GM18526 (cell line): ENCODE data around the gene TMEM238.

Experiments used
- POLR2A ChIP-seq: IDR thresholded peaks from 3 replicates; pipeline ENCODE4 v1.6.1; 2011; ENCODE audit not compliant: insufficient read length; ENCODE audit errors: extremely low read depth

Gene TMEM238

GRCh38 chr19:55353803-55354697, 30.0 kb downstream of the TMEM238 start:
- no peak for TF ChIP-seq POLR2A

DNA sequence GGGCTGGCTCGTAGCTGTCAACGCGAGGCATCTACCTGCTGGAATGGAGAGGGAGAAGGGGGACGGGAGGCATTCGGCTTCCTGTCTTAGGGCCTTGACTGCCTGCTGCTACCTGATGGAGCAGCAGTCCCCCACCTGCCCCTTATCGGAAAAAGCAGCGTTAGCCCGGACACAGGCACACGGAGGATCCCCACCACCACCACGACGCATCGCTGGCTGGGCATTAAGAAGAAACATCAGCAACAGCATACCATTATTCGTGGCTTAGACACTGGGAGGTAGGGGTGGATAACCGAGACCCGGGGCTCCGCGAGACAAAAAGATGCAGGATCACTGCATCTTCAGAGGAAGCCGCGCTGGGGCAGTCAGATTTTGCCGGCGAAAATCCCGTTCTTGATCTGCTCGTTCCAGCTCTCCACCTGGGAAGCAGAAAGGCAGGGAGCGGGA, 30.7 kb downstream of the TMEM238 start:
- no peak for TF ChIP-seq POLR2A

DNA sequence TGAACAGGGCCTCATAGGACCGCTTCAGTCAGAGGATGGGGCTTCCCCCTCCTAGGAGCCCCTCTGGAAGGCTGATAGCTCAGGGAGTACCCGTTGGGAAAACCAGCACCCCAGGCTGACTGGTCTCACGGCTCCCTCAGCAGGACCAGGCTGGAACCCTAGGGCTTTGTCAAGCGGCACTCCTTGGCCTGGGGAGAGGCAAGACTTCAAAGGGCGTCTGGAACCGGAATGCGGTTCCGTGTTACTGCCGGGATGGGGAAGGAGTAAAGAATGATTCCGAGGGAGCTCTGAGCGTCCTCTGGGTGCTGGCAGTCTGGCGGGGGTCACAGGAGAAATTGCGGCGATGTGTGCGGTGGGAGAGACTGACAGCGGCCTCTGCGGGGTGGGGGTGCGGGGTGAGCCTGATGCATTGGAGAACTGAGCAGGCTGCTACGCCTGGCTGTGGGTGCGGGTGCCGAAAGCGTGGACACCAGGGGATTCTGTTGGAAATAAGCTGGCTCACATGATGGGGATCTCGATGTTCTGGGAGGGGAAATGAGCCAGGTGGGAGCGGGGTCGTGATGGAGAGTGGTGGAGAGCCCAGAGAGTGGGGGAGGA, 31.4 kb downstream of the TMEM238 start:
- no peak for TF ChIP-seq POLR2A

GRCh38 chr19:55352040-55352439, 32.1 kb downstream of the TMEM238 start:
- TF ChIP-seq POLR2A: no peak

DNA sequence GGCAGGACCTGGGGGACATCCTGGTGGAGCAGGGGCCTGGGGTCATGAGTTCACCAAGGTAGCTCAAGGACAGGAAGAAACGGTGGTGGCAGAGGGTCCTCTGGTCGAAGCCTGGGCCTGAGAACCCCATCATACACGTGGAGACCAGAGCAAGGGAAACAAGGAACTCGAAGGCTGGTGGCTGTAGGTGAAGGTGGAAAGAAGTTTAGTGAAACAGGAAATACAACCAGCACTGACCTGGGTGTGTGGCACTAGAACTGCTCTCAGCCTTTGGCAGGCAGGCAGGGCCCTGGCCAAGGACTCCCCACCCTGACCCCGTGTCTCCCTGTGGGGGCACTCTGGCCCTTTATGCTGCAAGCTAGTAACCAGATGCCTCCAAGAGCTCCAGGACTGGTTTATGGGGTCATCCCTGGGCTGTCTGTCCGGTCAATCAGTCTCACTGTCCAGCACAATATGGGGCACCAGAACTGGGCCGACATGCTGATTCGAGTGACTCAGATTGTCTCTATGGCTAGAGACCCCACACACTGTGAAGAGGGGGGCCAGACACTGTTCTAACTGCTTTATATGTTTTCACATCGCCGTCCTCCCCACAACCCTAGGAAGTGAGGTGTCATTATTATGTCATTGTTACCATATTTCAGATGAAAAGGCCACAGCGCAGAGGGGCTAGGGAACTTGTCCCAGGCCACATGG, 33.3 kb downstream of the TMEM238 start:
- no peak for TF ChIP-seq POLR2A

DNA sequence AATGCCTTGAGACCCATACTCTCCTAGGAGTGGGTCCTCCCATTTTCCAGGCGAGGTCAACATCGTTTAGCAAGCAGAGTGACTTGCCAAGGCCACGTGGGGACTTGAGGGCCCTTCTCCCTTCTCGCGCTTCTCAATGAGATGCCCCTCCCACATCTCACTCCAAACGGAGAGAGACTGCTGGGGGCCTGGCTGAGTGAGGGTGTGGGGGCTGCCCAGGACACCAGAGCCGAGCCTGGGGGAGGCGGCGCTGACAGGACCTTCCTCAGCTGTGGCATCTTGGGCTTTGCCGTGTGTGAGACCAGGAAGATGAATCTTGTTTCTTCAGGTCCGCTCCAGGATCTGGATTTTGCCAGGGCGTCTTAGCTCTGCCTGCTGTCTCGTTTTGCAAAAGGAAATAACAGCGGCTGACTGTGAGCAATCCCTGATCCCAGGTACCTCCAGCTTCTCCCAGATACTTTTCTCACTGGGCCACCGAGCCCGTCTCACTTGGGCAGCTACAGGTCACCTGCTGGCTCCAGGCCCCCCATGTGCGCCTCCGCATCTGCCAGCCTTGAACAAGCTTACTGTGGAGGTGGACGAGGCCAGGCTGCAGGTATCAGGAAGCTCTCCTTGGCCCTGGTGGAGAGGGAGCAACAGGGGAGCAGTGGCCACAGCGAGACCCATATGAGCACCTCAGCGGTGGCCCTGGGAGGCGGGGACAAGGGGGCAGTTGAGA, 35.6 kb downstream of the TMEM238 start:
- no peak for TF ChIP-seq POLR2A

GRCh38 chr19:55347442-55348009, 36.6 kb downstream of the TMEM238 start:
- TF ChIP-seq POLR2A: no peak

GRCh38 chr19:55346725-55347441, 37.2 kb downstream of the TMEM238 start:
- TF ChIP-seq POLR2A: no peak

- TF ChIP-seq POLR2A: no peak
These were observed 38.0 kb downstream of the TMEM238 start for GRCh38 chr19:55345818-55346724.

DNA sequence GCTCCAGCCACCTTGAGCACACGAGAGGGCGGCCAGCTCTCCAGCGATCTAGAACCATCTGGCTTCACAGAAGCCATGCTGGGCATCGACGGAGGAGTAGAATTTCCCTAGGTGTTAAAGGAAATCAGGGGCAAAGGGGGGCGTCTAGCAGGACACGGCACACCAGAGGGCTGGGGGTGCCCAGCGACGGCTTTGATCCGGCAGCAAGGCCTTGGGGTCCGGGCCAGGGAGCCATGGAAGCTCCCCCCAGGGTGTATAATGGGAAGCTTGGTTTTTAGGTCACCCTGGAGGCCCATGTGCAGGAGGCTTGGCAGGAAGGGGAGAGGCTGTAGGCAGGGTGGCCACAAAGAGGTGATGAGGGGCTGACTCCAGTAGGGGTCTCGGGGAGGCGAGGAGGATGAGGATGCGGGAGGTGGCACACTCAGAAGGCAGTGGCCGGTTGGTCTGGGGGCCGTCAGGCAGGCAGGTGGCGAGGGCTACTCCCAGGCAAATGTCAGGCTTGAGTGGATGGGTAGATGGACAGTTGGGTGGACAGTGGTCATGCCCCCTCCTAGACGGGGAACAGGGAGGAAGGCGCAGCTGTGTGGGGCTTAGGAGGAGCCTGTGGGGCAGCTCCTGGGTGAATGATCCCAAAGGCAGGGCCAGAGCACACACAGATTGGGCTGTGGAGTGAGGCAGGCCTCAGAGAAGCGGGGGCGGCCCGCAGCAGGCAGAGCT, 38.8 kb downstream of the TMEM238 start:
- no peak for TF ChIP-seq POLR2A

DNA sequence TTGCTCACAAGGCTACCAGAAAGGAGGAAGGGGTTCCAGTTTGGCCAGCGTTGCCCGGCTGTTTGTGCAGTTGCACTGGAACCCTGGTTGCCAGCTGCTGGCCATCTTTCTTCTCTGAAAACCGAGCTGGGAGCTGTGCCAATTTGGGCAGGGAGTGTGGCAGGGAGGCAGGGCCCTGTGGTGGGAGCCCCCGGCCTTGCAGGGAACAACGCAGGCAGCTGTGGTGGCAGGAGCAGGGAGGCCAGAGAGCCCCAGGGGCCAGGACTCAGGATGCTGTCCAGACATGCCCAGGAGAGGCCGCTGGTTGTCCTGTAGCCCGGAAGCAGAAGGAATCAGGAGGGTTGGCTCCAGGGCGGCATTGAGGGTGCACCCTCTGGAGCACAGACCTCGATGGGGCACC, 39.6 kb downstream of the TMEM238 start:
- no peak for TF ChIP-seq POLR2A

DNA sequence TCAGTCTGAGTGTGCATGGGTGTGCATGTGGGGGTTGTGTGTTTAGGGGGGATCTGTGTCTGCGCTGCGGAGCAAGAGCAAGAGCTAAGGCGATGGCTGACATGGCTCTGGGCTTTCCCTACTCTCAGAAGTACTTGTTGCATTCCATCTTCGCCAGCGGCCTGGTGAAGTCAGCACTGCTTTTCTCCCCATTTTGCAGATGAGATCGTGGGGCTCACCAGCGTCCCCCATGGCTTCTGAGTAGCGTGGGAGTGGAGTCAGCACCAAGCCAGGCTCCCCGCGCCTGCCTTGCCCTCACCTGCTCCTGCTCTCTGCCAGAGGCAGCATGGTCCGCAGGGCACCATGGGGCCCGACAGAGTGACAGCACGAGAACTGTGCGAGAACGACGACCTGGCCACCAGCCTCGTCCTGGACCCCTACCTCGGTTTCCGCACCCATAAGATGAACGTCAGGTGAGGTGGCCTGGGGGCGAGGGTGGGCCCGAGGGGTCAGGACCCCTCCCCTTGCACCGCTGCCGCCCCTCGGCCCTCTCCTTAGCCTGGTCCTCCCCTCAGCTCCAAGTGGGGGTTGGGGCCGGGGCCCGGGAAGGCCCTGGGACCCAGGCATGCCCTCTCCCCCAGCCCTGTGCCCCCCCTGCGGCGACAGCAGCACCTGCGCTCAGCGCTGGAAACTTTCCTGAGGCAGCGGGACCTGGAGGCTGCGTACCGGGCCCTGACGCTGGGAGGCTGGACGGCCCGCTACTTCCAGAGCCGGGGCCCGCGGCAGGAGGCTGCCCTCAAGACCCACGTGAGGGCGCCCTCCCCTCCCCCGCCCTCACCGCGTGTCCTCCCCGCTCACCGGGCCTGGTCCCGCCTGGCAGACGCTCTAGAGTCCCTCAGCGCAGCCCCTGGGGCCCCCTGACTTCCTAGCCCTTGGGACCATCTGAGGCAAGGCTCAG, 42.2 kb downstream of the TMEM238 start:
- no peak for TF ChIP-seq POLR2A
